NCI-H82 treated with DMSO at 0.1 percent for 48 hours (cell line): ENCODE results near the gene TRIP12.
"Not testable (repeated sequence)": the region's sequence is repeated elsewhere in the genome, so short reads cannot be mapped to it uniquely, and the experiment has no call there.

Source experiments
- DNase-seq: peaks from one replicate; lab custom pipeline; 2025; ENCODE audit not compliant: unreplicated experiment; lab: John Stamatoyannopoulos, UW

The TRIP12 gene

GRCh38 chr2:229725716-229726574 is 195.9 kb downstream of the TRIP12 start:
- no peak for DNase-seq

DNA sequence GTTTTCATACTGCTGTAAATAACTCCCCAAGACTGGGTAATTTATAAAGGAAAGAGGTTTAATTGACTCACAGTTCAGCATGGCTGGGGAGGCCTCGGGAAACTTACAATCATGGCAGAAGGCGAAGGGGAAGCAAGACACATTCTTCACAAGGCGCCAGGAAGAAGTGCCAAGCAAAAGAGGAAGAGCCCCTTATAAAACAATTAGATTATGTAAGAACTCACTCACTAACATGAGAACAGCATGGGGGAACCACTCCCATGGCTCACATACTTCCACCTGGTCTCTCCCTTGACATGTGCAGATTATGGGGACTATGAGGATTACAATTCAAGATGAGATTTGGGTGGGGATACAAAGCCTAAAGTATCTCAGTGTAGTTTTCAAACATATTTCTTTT is 198.6 kb downstream of the TRIP12 start:
- DNase-seq, result not testable (repeated sequence)

GRCh38 chr2:229719926-229720647 is 201.7 kb downstream of the TRIP12 start:
- no peak for DNase-seq

DNA sequence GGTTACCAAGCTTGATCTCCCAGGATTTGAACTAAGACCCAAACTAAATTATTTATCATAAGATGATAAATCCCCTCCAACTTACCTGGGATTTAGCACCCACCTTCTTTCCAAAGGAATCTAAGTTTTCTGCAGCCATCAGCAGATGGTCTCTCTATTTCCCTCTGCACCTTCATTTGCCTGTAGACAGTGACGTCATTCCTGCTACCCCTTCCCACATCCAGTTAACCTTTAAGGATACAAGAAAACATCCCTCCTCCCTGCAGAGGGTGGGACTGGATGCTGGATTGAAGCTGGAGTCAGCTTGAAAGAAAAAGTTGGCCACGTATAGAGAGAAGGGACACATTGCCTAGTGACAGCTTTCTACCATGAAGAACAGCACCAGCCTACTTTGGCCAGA is 203.8 kb downstream of the TRIP12 start:
- no peak for DNase-seq

GRCh38 chr2:229715895-229716507 is 205.8 kb downstream of the TRIP12 start:
- DNase-seq, result peak; percentile 59

- no peak for DNase-seq
Measured at GRCh38 chr2:229714736-229715541, 206.9 kb downstream of the TRIP12 start.

GRCh38 chr2:229714080-229714735 is 207.6 kb downstream of the TRIP12 start, which contains the start of gene DNER:
TSS of gene DNER (minus strand) at chr2:229714555. CDS start at chr2:229714423, 132 bp downstream.
- peak; percentile 32 for DNase-seq
